H1 (cell line): ENCODE measurements around the gene TNS3.

ENCODE experiments used
- CTCF ChIP-seq, 3 experiments: IDR thresholded peaks; 1 replicate in 2 of 3; 2 replicates in 1 of 3; pipeline versions ENCODE4 v1.5.1 to v1.6.1; 2011; ENCODE audit warnings: low read length in 3 of 3, mild to moderate bottlenecking in 3 of 3, inconsistent platforms in 2 of 3, low read depth in 1 of 3, moderate library complexity in 1 of 3; ENCODE audit not compliant: insufficient read depth in 1 of 3; ENCODE audit errors: control extremely low read depth in 1 of 3
- EP300 ChIP-seq, 2 experiments: IDR thresholded peaks; 1 replicate in 1 of 2; 2 replicates in 1 of 2; pipeline ENCODE4 v1.6.1; 2011 to 2012; ENCODE audit warnings: low read depth in 2 of 2, low read length in 2 of 2, mild to moderate bottlenecking in 2 of 2, borderline replicate concordance in 1 of 2, inconsistent platforms in 1 of 2, moderate library complexity in 1 of 2
- PHF8 ChIP-seq: fragments of 200-600 bp; sonication (generic); conservative IDR thresholded peaks from 2 replicates; pipeline ENCODE4 v1.7.1; 2012; ENCODE audit warnings: low read depth, mild to moderate bottlenecking, inconsistent platforms, low read length, moderate library complexity
- POLR2A ChIP-seq, 2 experiments: IDR thresholded peaks; 1 replicate in 1 of 2; 2 replicates in 1 of 2; pipeline ENCODE4 v1.6.1; 2011; ENCODE audit warnings: low read depth in 2 of 2, low read length in 2 of 2, mild to moderate bottlenecking in 2 of 2; ENCODE audit errors: control extremely low read depth in 1 of 2
- POLR2AphosphoS5 ChIP-seq: IDR thresholded peaks from 2 replicates; pipeline ENCODE4 v1.6.1; 2011; ENCODE audit warnings: low read depth, low read length
- RAD21 ChIP-seq, 2 experiments: IDR thresholded peaks in 1 of 2; conservative IDR thresholded peaks in 1 of 2; 2 replicates each; pipeline ENCODE4 v1.6.1; 2011; ENCODE audit warnings: low read depth in 2 of 2, low read length in 2 of 2, improper control_type of control experiment in 1 of 2, inconsistent platforms in 1 of 2, mild to moderate bottlenecking in 1 of 2, moderate library complexity in 1 of 2
- RNF2 ChIP-seq: fragments of 200-900, 300-1000 bp; sonication (generic); IDR thresholded peaks from 2 replicates; pipeline ENCODE4 v1.7.1; 2016; ENCODE audit warnings: borderline replicate concordance, low read depth, mild to moderate bottlenecking, antibody characterized with exemption, low read length; ENCODE audit not compliant: poor library complexity, severe bottlenecking; ENCODE audit errors: missing control alignments
- SP2 ChIP-seq: IDR thresholded peaks from 2 replicates; pipeline ENCODE4 v1.6.1; 2012; ENCODE audit warnings: mild to moderate bottlenecking, low read length, inconsistent platforms

GRCh38 chr7:47484457-47484856, 97.5 kb downstream of the TNS3 start:
- TF ChIP-seq RNF2 (no peak), EP300 (IDR thresholded peaks at IDR 0.05; ENCODE audit: borderline replicate concordance in 1 of 2, low read depth in 2 of 2, low read length in 2 of 2) (no peak), SP2 (no peak), POLR2A (IDR thresholded peaks at IDR 0.05; ENCODE audit: control extremely low read depth in 1 of 2, low read depth in 2 of 2, low read length in 2 of 2) (no peak), CTCF (IDR thresholded peaks at IDR 0.05; ENCODE audit: control extremely low read depth in 1 of 3, insufficient read depth in 1 of 3, low read depth in 1 of 3, low read length in 3 of 3) (no peak), RAD21 (IDR thresholded peaks at IDR 0.05 in 1 of 2, conservative IDR thresholded peaks at IDR 0.05 in 1 of 2; ENCODE audit: low read depth in 2 of 2, low read length in 2 of 2) (no peak), POLR2AphosphoS5 (no peak), PHF8 (no peak)
